Measurements from ENCODE around the gene CD22. TPM values are rescaled to one million over a fixed set of nuclear protein-coding genes. Genes with fewer than 3 reads are reported as not detected.

Gene CD22
- total RNA-seq, 1 experiment from 2014 or later, result 0.04 TPM

DNA sequence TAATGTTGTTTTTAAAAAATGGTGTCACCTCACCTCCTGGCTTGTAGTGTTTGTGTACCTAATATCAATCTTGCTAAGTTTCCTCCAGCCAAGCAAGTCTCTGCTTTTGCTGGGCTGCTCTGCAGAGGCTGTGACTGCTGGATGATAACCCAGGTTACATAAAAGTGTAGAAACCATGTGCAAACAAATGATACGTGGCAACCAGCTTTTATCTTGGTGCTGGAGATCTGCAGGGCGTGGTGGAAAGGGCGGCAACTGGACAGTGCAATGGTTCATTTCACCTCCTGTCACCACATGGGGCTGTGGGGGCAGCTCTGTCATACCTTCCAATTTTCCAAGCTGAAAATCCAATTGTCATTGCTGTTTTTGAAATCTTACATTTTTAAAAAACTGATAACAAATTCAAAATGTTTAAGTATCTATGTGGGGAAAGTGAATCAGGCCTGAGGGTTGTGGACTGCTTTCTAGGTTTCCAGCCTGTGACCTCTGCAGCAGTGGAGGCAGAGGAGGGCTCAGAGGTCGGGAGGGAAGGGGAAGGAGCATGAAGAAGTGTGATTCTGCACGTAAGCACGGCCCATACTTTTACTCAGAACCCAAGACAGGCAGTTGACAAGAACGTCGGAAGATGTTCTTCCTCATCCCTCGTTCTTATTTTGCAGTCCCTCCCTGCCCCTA, 51.6 kb downstream of the CD22 start:
- no peak overlapping the region for H3K4me3 ChIP-seq
- DNase-seq, result no peak

DNA sequence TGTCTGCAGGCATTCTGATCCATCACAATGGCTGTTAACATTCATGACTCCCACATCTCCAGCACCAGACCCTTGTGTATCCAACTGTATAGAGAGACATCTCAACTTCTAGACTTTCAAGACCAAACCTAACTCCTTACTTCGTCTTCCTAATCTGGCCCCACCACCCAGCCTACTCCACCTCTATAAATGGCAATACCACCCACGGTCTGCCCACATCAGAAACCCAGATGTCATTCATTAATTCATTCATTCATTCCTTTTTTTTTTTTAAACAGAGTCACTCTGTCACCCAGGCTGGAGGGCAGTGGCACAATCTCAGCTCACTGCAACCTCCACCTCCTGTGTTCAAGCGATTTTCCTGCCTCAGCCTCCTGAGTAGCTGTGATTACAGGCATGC, 52.3 kb downstream of the CD22 start:
- peaks cover 13% of the 10 kb centered on the region for H3K9me3 ChIP-seq (replicated peaks)

More for the DNA sequence above, 51.6 kb downstream of the CD22 start:
- Histone ChIP-seq H3K27ac (no peak overlapping the region), H3K36me3 (no peaks in the 10 kb centered on the region), H3K9me3 (replicated peaks) (peaks cover 11% of the 10 kb centered on the region), H3K4me1 (no peaks in the 10 kb centered on the region), H3K27me3 (no peaks in the 10 kb centered on the region)

DNA sequence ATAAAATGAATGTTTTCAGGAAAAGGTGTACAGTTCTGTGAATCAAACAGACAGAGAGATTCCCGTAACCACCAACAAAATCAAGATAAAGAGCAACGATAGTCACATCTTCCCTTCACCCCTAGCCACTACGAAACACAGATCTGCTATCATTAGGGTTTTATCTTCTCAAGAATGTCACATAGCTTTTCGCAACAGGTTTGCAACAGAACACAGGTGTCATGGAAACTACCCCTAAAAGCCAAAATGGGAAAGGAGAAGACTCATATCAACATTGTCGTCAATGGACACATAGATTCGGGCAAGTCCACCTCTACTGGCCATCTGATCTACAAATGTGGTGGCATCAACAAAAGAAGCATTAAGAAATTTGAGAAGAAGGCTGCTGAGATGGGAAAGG, 52.9 kb downstream of the CD22 start:
- H3K4me3 ChIP-seq, result no peak overlapping the region
- H3K27ac ChIP-seq, result no peak overlapping the region
- no peaks in the 10 kb centered on the region for H3K27me3 ChIP-seq
- no peaks in the 10 kb centered on the region for H3K4me1 ChIP-seq
- H3K36me3 ChIP-seq, result peaks cover under 1% of the 10 kb centered on the region; the same call in 1 of the 2 replicates
- no peak for DNase-seq
- H3K9me3 ChIP-seq (replicated peaks), result peaks cover 14% of the 10 kb centered on the region

More for the DNA sequence above, 52.3 kb downstream of the CD22 start:
- no peaks in the 10 kb centered on the region for H3K4me1 ChIP-seq
- H3K4me3 ChIP-seq, result no peak overlapping the region
- no peak for DNase-seq
- H3K27ac ChIP-seq, result no peak overlapping the region
- no peaks in the 10 kb centered on the region for H3K27me3 ChIP-seq
- H3K36me3 ChIP-seq, result no peaks in the 10 kb centered on the region

DNA sequence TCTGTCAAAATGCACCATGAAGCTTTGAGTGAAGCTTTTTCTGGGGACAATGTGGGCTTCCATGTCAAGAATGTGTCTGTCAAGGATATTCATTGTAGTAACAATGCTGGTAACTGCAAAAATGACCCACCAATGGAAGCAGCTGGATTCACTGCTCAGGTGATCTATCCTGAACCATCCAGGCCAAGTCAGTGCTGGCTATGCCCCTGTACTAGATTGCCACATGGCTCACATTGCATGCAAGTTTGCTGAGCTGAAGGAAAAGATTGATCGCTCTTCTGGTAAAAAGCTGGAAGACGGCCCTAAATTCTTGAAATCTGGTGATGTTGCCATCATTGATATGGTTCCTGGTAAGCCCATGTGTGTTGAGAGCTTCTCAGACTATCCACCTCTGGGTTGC, 54.5 kb downstream of the CD22 start:
- no peak for DNase-seq
- no peak overlapping the region for H3K27ac ChIP-seq
- H3K27me3 ChIP-seq, result no peaks in the 10 kb centered on the region
- H3K36me3 ChIP-seq, result peaks cover 2% of the 10 kb centered on the region; the same call in 1 of the 2 replicates
- H3K4me1 ChIP-seq, result no peaks in the 10 kb centered on the region
- H3K4me3 ChIP-seq, result no peak overlapping the region
- H3K9me3 ChIP-seq (replicated peaks), result peaks cover 16% of the 10 kb centered on the region

DNA sequence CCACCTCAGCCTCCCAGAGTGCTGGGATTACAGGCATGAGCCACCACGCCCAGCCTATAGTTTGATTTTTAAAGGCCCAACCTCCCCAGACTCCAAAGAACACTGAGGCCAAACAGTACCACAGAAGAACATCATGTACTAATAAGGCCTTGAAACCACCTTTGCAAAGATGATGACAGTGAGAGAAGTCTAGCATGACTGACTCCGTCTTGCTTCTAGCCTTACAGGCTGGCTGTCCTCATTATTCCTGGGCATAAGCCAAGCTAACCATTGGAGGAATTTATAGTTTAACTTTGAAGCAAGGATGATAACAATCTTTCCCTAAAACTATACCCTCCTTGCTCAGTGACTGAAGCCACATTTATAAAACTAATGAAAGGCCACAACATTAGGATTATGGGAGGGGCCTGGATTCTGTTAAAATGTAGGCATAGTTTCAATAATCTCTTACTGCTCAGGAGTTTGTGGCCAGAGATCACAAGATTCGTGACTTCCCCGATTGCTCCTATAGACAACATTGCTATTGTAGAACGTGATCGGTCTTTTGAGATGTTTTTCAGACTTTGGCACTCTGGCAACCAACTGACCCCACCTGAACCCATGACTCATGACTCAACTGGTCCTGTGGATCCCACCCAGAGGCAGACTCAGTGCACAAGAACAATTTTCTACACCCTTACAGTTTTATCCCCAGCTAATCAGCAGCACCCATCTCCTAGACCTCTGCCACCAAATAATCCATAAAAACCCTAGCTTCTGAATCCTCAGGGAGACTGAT, 59.5 kb downstream of the CD22 start:
- no peak for DNase-seq
- Histone ChIP-seq H3K27me3 (no peaks in the 10 kb centered on the region), H3K9me3 (replicated peaks) (peaks cover 15% of the 10 kb centered on the region)

DNA sequence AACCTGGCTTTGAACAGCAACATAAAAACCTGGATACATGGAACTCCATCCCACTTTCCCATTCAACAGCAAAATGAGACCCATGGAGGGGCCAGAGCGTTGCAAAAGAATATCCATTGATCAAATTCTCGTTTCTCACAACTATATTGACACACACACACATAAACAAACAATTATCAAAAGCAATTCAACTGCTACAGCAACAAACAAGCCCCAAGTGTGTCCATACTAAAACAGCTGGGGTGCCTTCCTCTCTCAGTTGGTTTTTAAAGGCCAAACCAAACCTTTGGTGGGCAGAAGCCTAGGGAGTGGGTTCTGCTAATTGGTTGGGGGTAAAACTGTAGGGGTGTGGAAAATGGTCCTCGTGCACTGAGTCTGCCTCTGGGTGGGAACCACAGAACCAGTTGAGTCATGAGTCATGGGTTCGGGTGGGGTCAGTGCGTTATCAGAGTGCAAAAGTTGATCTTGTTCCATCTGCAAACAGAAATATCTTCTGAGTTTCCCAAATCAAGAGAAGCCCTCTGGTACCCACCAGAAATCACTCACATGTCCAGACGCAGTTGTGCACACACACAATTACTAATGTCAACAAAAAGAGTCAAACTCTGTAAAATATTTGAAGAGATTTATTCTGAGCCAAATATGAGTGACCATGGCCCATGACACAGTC, 60.3 kb downstream of the CD22 start:
- Histone ChIP-seq H3K27me3 (no peaks in the 10 kb centered on the region), H3K36me3 (peaks cover 2% of the 10 kb centered on the region; the same call in 1 of the 2 replicates), H3K4me1 (no peaks in the 10 kb centered on the region), H3K9me3 (replicated peaks) (peaks cover 15% of the 10 kb centered on the region), H3K27ac (no peak overlapping the region), H3K4me3 (no peak overlapping the region)
- no peak for DNase-seq

More for the DNA sequence above, 59.5 kb downstream of the CD22 start:
- Histone ChIP-seq H3K27ac (no peak overlapping the region), H3K4me3 (no peak overlapping the region), H3K4me1 (no peaks in the 10 kb centered on the region), H3K36me3 (peaks cover 2% of the 10 kb centered on the region; the same call in 1 of the 2 replicates)

DNA sequence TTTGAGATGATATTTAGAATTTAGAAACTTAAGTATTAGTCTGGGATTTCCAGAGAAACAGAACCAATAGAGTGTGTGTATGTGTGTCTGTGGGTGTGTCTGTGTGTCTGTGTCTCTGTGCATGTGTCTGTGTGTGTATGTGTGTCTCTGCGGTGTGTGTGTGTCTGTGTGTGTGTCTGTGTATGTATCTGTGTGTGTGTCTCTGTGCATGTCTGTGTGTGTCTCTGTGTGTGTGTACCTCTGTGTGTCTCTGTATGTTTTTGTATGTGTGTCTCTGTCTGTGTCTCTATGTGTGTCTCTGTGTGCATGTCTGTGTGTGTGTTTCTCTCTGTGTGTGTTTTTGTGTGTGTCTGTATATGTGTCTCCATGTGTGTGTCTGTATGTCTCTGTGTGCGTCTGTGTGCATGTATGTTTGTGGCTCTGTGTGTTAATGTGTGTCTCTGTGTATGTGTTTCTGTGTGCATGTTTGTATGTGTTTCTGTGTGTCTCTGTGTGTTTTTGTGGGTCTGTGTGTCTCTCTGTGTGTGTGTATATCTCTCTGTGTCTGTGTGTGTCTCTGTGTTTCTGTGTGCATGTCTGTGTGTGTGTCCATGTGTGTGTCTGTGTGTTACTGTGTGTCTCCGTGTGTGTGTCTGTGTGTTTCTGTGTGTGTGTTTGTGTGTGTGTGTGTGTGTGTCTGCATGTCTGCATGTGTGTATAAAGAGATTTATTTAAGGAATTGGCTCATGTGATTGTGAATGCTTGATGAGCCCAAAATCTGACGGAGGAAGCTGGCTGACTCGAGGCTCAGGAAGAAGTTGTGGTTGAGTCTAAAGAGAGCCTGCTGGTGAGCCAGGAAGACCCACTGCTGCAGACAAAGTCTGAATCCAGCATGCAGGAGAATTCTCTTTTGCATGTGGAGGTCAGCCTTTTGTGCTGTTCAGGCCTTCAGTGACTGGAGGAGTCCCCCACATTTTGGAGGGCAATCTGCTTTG, 64.0 kb downstream of the CD22 start:
- H3K27ac ChIP-seq, result no peak overlapping the region
- no peak overlapping the region for H3K4me3 ChIP-seq
- H3K4me1 ChIP-seq, result no peaks in the 10 kb centered on the region
- no peaks in the 10 kb centered on the region for H3K36me3 ChIP-seq
- no peaks in the 10 kb centered on the region for H3K9me3 ChIP-seq (replicated peaks)
- no peak for DNase-seq
- no peaks in the 10 kb centered on the region for H3K27me3 ChIP-seq

DNA sequence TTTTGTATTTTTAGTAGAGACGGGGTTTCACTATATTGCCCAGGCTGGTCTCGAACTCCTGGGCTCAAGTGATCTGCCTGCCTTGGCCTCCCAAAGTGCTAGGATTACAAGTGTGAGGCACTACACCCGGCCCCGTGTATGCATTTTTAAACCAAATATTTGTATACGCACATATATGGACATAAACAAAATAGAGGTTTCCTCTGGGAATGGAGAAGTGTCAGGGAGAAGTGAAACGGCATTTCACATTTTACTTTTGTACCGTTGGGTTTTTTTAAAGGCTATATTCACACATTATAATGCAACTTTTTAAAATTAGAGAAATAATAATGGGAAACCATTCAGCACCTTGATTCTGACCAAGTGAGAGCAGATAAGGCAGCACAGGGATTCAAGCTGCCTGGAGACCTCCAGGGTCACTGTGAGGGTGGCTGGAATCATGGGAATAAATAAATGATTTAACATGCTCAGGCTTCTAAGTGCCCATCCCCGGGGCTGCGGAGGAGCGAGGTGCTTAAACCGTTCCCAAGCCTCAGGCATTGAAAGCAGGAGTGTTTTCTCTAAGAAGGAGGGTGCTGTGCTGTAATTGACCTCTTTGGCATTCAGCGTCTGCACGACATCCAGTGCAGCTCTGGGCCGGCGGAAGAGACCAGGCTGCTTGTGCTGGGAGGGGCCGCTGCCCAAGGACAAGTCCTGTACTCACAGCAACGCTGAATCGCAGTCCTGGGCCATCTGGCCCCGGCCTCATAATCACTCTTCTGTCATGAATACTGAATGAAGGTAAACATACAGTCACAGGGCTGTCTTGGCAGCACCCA, 66.6 kb downstream of the CD22 start:
- no peak overlapping the region for H3K4me3 ChIP-seq
- no peaks in the 10 kb centered on the region for H3K36me3 ChIP-seq
- no peaks in the 10 kb centered on the region for H3K27me3 ChIP-seq
- no peak overlapping the region for H3K27ac ChIP-seq
- DNase-seq, result no peak
- H3K4me1 ChIP-seq, result no peaks in the 10 kb centered on the region
- no peaks in the 10 kb centered on the region for H3K9me3 ChIP-seq (replicated peaks)

DNA sequence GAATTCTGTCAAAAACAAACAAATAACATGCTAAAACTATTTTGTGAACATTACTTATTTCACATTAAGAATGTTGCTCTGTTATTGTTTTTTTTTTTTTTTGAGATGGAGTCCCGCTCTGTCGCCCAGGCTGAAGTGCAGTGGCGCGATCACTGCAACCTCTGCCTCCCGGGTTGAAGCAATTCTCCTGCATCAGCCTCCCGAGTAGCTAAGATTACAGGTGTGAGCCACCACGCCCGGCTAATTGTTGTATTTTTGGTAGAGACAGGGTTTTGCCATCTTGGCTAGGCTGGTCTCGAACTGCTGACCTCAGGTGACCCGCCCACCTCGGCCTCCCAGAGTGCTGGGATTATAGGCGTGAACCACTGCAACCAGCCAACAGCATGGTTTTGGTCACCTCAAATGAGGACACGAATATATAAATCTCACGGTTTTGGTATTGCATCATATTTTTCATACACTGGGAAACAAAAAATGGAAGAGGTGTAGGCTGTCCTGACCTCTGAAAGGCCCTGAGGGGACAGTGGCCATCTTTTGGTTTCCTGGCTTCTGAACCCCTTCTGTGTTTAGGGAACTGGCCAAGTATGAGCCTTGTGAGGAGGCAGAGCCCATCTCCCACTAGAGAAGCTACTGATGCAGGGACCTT, 67.4 kb downstream of the CD22 start:
- DNase-seq, result no peak
- H3K4me3 ChIP-seq, result no peak overlapping the region
- H3K27ac ChIP-seq, result no peak overlapping the region
- H3K27me3 ChIP-seq, result 0 out of 2 replicates have a peak, but pooled peaks cover 3% of the 10 kb centered on the region
- H3K36me3 ChIP-seq, result no peaks in the 10 kb centered on the region
- H3K4me1 ChIP-seq, result no peaks in the 10 kb centered on the region
- H3K9me3 ChIP-seq (replicated peaks), result no peaks in the 10 kb centered on the region

Other genes starting within 250 kb of the CD22 start
- not detected in 2 replicates for gene FXYD3, start 213.4 kb upstream of the CD22 start, total RNA-seq (2014; rRNA removed; shearing (Covaris generic))
- not detected in 2 replicates for gene LGI4, start 194.1 kb upstream of the CD22 start, total RNA-seq (2014; rRNA removed; shearing (Covaris generic))
- gene FXYD1, start 190.4 kb upstream of the CD22 start, total RNA-seq (2014; rRNA removed; shearing (Covaris generic)), result not detected in 2 replicates
- gene FXYD7, start 185.9 kb upstream of the CD22 start, total RNA-seq (2014; rRNA removed; shearing (Covaris generic)), result not detected in 2 replicates
- gene FXYD5, start 174.5 kb upstream of the CD22 start, total RNA-seq (2014; rRNA removed; shearing (Covaris generic)), result 4.0 and 6.6 TPM in 2 replicates
- gene FAM187B, start 100.4 kb upstream of the CD22 start, total RNA-seq (2014; rRNA removed; shearing (Covaris generic)), result not detected in 2 replicates
- 0.59 and 0.96 TPM in 2 replicates for gene LSR, start 80.2 kb upstream of the CD22 start, total RNA-seq (2014; rRNA removed; shearing (Covaris generic))
- 104 and 105 TPM in 2 replicates for gene USF2, start 60.2 kb upstream of the CD22 start, total RNA-seq (2014; rRNA removed; shearing (Covaris generic))
- gene HAMP, start 46.7 kb upstream of the CD22 start, total RNA-seq (2014; rRNA removed; shearing (Covaris generic)), result 0.47 and 0.68 TPM in 2 replicates
- 1.2 and 3.6 TPM in 2 replicates for gene MAG, start 37.0 kb upstream of the CD22 start, total RNA-seq (2014; rRNA removed; shearing (Covaris generic))
- not detected in 2 replicates for gene FFAR1, start 18.7 kb downstream of the CD22 start, total RNA-seq (2014; rRNA removed; shearing (Covaris generic))
- gene FFAR3, start 29.3 kb downstream of the CD22 start, total RNA-seq (2014; rRNA removed; shearing (Covaris generic)), result not detected in 2 replicates
- gene GPR42, start 41.9 kb downstream of the CD22 start, total RNA-seq (2014; rRNA removed; shearing (Covaris generic)), result not detected in 2 replicates
- gene FFAR2, start 119.1 kb downstream of the CD22 start, total RNA-seq (2014; rRNA removed; shearing (Covaris generic)), result not detected in 2 replicates
- gene KRTDAP, start 161.3 kb downstream of the CD22 start, total RNA-seq (2014; rRNA removed; shearing (Covaris generic)), result not detected in 2 replicates
- gene DMKN, start 184.5 kb downstream of the CD22 start, total RNA-seq (2014; rRNA removed; shearing (Covaris generic)), result not detected in 2 replicates
- not detected in 2 replicates for gene SBSN, start 199.1 kb downstream of the CD22 start, total RNA-seq (2014; rRNA removed; shearing (Covaris generic))
- not detected in 2 replicates for gene GAPDHS, start 204.3 kb downstream of the CD22 start, total RNA-seq (2014; rRNA removed; shearing (Covaris generic))
- gene TMEM147, start 216.4 kb downstream of the CD22 start, total RNA-seq (2014; rRNA removed; shearing (Covaris generic)), result 110 TPM in 2 replicates
- gene ATP4A, start 234.5 kb downstream of the CD22 start, total RNA-seq (2014; rRNA removed; shearing (Covaris generic)), result 0.14 TPM in 1 of 2 replicates, not detected in the other